HG03095 (cell line): ENCODE measurements around the gene INTS15.

Source experiments
- ATAC-seq: cut with Tn5 transposase; IDR thresholded peaks from one replicate; pipeline ENCODE4 v1.9.1; 2021; ENCODE audit warnings: moderate library complexity; ENCODE audit not compliant: unreplicated experiment

Gene INTS15

DNA sequence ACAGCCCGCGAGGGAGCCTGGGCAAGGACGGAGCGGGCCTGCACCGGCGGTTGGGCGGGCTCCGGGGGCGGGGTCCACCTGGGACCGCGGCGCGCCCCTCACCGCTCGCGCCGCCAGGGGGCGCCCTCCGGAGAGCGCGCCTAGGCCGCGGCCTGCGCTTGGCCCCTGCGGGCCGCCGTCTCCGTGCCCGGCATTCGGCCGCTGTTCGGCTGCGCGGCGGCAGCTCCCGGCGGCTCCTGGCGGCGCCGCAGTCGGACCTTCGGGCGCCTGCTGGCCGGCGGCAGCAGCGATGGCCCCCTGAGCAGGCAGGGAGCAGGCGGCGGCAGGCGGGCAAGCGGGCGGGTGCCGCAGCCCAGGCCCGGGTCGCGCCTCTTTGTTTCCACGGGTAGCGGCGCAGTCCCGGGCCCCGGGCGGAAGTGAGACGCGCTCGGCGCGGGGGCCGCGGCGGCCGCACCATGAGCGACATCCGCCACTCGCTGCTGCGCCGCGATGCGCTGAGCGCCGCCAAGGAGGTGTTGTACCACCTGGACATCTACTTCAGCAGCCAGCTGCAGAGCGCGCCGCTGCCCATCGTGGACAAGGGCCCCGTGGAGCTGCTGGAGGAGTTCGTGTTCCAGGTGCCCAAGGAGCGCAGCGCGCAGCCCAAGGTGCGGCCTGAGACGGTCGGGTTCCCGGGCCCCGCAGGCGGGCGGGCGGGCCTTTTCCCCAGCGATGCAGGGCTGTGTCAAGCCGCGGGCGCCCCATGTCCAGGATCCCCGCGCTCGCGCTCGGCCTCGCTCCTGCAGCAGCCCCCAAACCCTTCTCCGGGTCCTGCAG, at the start of gene INTS15:
INTS15 (plus strand) TSS at position 193 of the 816 bp plus-strand sequence; CDS start at position 456, 263 bp downstream.
- ATAC-seq = peak; percentile 80

- ATAC-seq = no peak
Measured at GRCh38 chr7:6542368-6542767, 47.5 kb upstream of the INTS15 start.

DNA sequence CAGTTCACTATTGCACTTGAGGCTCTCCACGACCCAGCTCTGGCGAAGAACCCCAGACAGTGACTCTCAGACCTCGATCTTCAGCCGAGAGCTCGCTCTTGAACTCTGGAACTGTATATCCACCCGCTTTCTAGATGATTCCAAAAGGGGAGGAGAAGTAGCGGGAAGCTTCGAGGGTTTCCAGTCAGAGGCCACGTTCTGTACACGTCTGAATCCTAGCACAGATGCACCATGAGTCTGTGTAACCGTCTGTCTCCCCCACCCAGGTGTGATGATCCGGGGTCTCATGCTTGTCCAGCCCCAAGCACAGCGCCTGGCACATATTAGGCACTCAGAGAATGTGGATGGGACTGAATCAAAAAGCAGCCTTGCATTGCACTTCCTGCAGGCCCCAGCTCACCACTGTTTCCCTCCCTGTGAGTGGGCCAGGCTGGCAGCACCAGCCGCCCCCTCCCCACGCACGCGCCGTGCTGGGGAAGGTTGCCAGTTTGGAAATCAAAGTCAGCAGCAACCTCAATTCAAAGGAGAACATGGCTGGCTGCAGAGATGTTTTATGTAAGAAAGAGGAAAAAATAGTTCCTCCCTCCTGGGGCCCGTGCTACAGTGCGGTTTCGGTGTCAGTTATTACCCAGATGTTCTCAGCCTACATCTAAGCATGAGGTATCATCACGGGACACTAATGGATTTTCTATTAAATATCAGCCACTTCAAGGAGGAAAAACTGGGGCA, 44.3 kb upstream of the INTS15 start:
- ATAC-seq = no peak

DNA sequence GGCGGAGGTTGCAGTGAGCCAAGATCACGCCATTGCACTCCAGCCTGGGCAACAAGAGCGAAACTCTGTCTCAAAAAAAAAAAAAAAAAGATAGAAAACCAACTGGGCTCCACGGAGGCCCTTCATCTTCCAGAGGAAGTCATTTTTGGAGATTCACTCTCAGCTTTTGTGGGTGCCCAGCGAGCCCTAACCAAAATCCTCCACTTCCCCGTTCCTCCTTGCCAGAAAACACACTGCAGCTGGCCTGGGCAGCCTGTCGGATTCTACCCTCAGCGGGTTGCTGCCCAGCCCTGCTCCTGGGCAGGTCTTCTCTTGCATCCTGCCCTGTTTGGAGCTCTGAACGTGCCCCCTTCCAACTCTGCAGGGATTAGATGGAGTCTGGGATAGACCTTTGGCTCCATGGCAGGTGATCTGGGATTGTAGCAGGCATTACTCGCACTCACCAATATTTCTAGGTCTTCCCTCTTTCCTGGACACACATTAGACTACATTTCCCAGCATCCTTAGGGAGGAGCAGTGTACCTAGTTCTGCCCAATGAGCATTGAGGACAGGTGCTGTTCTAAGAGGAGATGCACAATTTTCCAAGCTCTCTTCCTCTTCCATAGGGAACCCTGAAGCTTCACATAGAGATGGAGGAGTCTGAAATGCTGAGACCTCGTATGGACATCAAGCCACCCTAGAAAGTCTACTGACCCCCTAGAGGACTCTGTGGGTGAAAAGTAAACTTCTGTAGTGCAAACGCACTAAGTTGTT, 43.1 kb upstream of the INTS15 start:
- no peak for ATAC-seq

GRCh38 chr7:6547400-6547799, 42.4 kb upstream of the INTS15 start:
- ATAC-seq = no peak

DNA sequence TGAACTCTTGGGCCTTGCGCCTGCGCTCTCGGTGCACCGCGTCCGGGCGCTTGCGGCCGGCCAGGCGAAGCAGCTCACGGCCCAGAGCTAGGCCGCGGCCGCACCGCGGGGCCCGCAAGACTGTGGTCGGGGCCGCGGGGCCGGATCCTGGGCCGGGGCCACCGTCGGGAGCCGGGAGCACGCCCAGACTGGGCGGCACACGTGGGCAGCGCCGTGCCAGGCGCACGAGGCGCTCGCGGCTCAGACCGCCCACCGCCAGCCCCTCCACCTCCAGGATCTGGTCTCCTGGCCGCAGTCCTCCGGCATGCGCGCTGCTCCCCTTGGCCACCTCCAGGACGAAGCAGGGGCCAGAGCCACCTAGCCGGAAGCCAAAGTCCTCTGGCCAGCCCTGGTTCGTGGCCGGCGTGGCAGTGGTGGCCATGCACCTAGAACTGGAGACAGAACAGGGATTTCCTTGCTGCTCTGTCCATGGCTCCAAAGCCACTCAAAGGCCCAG, 38.8 kb upstream of the INTS15 start, which contains the start of gene GRID2IP:
GRID2IP (minus strand) TSS at position 446 of the 496 bp plus-strand sequence; CDS start at position 421, 25 bp downstream.
- no peak for ATAC-seq

DNA sequence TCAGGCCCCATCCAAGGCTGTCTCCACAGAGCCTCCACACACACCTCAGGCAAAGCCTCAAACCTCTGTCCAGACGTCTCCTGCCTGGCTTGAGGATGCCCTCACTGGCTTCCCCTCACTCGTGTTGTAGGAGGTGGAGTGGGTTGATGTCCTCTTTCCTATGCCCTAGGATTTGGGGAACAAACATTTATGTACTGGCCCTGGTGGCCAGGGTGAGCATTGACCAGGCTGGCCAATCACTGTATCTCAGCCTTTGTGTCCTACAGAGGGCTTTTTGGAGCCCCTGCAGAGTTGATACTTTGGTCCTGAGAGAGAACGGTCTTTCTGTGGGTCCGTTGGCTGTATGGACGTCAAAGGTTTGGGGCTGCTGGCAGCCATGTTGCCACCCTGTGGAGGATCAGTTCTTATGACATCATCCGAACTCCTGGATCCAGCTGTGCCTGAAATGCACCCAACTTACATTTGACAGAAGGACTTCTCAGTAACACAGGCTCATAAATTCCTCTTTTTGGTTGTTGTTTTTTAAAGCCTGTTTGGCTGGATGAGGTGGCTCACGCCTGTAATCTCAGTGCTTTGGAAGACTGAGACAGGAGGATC, 36.3 kb upstream of the INTS15 start:
- no peak for ATAC-seq

GRCh38 chr7:6554848-6555247, 35.0 kb upstream of the INTS15 start:
- no peak for ATAC-seq

DNA sequence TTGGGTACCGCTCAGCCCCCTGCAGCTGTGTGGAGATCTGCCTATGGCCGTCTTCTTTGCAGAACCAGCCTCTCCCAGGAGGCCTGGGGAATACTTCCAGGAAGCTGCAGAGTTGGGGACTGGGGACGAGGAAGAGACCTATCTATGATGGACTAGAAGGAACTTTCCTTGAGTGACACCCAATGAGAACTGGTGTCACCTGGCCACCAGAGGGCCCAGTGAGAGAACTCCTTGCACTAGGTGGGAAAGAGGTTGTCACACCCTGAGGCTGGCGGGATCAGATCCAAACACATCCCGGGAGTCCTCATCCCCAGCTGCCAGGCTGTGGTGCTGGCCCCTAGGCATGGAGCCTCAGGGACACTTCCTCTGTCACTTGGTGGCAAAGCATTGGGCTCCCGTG, 33.6 kb upstream of the INTS15 start:
- ATAC-seq = no peak

DNA sequence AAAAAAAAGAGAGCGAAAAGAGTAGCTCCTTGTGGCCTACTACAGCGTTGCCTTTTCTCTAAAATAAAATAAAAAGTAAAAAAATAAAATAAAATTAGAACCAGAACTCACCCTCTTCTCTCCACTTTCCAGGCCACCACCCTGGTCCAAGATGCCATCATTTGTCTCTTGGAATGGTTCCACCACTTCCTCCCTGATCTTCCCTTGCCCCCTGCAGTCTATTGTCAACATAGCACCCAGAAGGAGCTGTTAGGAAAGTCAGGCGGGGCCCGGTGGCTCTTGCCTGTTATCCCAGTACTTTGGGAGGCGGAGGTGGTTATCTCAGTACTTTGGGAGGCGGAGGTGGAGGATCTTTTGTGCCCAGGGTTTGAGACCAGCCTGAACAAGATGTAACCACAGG, 31.0 kb upstream of the INTS15 start:
- ATAC-seq = no peak

DNA sequence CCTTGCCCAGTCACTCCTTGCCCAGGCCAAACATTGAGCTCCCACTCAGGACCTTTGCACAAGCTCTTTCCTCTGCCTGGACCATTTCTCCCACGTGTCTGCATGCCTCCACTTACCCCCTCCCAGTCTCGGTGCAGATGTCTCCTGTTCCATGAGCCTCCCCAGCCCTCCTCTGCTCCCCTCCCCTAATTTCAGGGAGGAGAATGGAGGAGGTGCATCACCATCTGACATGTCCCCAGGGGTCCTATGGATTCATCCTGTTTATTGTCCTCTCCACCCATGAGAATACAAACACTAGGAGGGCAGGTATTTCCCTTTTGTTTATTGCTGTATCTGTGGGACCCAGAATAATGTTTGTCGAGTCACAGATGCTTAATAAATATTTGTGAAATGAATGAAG, 29.9 kb upstream of the INTS15 start:
- no peak for ATAC-seq

GRCh38 chr7:6562106-6562505, 27.7 kb upstream of the INTS15 start:
- ATAC-seq = no peak

DNA sequence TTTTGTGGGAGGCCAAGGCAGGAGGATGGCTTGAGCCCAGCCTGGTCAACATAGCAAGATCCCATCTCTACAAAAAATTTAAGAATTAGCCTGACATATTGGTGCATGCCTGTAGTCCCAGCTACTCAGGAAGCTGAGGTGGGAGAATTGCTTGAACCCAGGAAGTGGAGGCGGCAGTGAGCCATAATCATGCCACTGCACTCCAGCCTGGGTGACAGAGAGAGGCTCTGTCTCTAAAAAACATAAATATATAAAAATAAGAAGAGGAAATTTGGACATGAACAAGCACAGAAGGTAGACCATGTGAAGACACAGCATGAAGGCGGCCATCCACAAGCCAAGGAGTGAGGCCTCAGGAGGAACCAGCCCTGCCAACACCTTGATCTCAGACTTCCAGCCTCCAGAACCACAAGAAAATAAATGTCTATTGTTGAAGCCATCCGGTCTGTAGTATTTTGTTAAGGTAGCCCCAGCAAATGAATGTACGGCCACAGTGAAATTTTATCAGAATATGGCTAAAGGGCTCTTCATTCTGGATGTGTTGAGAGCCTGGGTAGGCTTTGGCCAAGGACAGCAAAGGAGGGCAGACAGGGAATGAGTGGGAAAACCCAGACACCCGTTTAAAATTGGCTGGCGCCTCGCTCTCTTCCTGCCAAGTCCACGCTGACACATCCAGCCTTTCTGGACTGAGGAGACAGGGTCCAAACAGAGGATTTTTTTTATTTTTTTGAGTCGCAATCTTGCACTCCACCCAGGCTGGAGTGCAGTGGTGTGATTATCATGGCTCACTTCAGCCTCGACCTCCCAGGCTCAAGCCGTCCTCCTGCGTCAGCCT, 25.7 kb upstream of the INTS15 start:
- ATAC-seq = no peak

GRCh38 chr7:6565655-6566054, 24.2 kb upstream of the INTS15 start:
- ATAC-seq = no peak

- ATAC-seq = no peak
Measured at GRCh38 chr7:6567886-6568285, 21.9 kb upstream of the INTS15 start.

GRCh38 chr7:6571160-6571779, 18.6 kb upstream of the INTS15 start:
- ATAC-seq = no peak

GRCh38 chr7:6575281-6576023, 14.4 kb upstream of the INTS15 start:
- no peak for ATAC-seq

GRCh38 chr7:6576024-6576866, 13.6 kb upstream of the INTS15 start:
- ATAC-seq = no peak
